ENCODE results near the gene HHLA2.

Gene HHLA2

DNA sequence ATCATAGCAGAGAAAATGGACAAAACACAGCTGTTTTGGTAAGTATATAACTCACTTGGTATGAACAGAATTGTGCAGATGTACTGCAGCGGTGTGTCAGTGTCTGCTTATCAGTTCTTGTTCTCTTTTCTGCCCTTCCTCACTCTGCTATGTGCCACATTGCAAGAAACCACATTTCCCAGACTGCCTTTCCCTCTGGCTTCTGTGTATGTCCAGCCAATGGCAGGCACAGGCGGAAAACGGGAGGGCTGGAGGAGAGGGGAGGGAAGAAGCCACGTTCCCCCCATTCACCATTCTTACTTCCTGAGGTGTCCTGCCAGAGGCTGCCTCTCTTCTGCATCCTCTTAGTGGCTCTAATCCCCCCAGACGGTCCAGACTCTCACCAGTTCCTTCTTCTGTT lies 15.4 kb downstream of the HHLA2 start:
- no peak for TF ChIP-seq EZH2 (IDR thresholded peaks at IDR 0.05; ENCODE audit: borderline replicate concordance, low read length)
- TF ChIP-seq, protein P1, sequence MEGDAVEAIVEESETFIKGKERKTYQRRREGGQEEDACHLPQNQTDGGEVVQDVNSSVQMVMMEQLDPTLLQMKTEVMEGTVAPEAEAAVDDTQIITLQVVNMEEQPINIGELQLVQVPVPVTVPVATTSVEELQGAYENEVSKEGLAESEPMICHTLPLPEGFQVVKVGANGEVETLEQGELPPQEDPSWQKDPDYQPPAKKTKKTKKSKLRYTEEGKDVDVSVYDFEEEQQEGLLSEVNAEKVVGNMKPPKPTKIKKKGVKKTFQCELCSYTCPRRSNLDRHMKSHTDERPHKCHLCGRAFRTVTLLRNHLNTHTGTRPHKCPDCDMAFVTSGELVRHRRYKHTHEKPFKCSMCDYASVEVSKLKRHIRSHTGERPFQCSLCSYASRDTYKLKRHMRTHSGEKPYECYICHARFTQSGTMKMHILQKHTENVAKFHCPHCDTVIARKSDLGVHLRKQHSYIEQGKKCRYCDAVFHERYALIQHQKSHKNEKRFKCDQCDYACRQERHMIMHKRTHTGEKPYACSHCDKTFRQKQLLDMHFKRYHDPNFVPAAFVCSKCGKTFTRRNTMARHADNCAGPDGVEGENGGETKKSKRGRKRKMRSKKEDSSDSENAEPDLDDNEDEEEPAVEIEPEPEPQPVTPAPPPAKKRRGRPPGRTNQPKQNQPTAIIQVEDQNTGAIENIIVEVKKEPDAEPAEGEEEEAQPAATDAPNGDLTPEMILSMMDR (IDR thresholded peaks at IDR 0.05; ENCODE audit: low read length): no peak
- Histone ChIP-seq H3K4me3 (ENCODE audit: low read depth, low read length, poor library complexity, severe bottlenecking) (no peak overlapping the region), H3K9ac (ENCODE audit: low read length) (no peak overlapping the region), H3K4me1 (ENCODE audit: insufficient read depth, low read length, severe bottlenecking) (no peaks in the 10 kb centered on the region), H3K79me2 (ENCODE audit: insufficient read depth, low read length) (no peaks in the 10 kb centered on the region), H3K9me2 (ENCODE audit: low read depth, low read length) (no peaks in the 10 kb centered on the region), H3K36me3 (ENCODE audit: insufficient read depth, low read length) (no peaks in the 10 kb centered on the region), H3F3A (ENCODE audit: insufficient read depth, low read length) (no peaks in the 10 kb centered on the region), H3K27me3 (ENCODE audit: insufficient read depth, low read length) (no peaks in the 10 kb centered on the region), H4K20me1 (ENCODE audit: insufficient read depth, low read length) (no peaks in the 10 kb centered on the region), H3K4me2 (ENCODE audit: low read length) (no peak overlapping the region), H3K27ac (ENCODE audit: low read depth, low read length, poor library complexity, severe bottlenecking) (no peak overlapping the region), H2AFZ (ENCODE audit: low read length) (no peak overlapping the region), H3K9me3 (ENCODE audit: low read length) (no peaks in the 10 kb centered on the region)

DNA sequence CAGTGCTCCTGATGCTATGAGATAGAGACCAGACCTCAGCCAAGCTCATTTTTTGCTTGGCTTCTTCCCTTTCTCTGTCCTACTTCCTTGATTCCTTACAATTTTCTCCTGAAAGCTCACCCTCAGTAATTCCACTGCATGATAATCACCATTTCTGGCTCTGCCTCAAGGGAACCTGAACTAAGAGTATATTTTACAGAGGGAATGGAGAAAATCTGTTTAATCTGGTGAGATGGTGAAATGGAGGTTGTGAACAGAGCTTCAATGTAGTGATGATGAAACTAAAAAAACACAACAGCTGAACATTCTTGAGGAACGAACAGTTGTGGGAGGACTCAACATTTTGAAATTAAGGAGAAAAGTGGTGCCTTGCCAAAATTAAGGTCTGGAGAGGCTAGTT lies 16.3 kb downstream of the HHLA2 start:
- Histone ChIP-seq H3F3A (ENCODE audit: insufficient read depth, low read length) (no peaks in the 10 kb centered on the region), H3K4me2 (ENCODE audit: low read length) (no peak overlapping the region), H3K9me2 (ENCODE audit: low read depth, low read length) (no peaks in the 10 kb centered on the region), H3K36me3 (ENCODE audit: insufficient read depth, low read length) (no peaks in the 10 kb centered on the region), H3K4me3 (ENCODE audit: low read depth, low read length, poor library complexity, severe bottlenecking) (no peak overlapping the region), H4K20me1 (ENCODE audit: insufficient read depth, low read length) (no peaks in the 10 kb centered on the region), H3K27ac (ENCODE audit: low read depth, low read length, poor library complexity, severe bottlenecking) (no peak overlapping the region), H3K79me2 (ENCODE audit: insufficient read depth, low read length) (no peaks in the 10 kb centered on the region), H3K4me1 (ENCODE audit: insufficient read depth, low read length, severe bottlenecking) (no peaks in the 10 kb centered on the region), H3K9ac (ENCODE audit: low read length) (no peak overlapping the region), H3K9me3 (ENCODE audit: low read length) (no peaks in the 10 kb centered on the region), H2AFZ (ENCODE audit: low read length) (no peak overlapping the region), H3K27me3 (ENCODE audit: insufficient read depth, low read length) (no peaks in the 10 kb centered on the region)
- TF ChIP-seq, protein P1 (IDR thresholded peaks at IDR 0.05; ENCODE audit: low read length): no peak
- no peak for TF ChIP-seq EZH2 (IDR thresholded peaks at IDR 0.05; ENCODE audit: borderline replicate concordance, low read length)

DNA sequence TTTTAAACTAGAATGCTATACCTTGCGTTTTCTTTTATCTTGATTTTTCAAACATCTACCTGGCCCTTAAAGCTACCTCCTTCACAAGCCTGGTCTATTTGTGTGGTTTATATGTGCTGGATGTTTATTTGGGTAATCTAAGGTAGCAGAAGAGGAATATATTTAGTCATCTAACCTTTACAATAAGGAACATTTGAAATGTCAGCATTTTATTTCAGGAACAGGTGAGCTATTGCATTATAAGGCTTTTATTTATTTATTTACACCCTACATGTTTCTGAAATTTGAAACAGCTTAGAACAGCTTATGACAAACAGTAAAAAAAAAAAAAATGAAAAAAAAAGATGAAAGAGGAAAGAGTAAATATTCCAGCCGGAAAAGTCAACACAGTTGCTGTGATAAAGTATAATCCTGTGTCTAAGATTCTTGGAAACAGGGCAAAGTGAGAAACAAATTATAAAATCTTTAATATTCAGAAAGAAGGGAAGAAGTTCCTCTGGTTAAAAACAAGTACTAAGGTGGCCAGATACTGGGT lies 19.5 kb downstream of the HHLA2 start:
- Histone ChIP-seq H3K4me2 (ENCODE audit: low read length) (no peak overlapping the region), H3K4me3 (ENCODE audit: low read depth, low read length, poor library complexity, severe bottlenecking) (no peak overlapping the region), H4K20me1 (ENCODE audit: insufficient read depth, low read length) (no peaks in the 10 kb centered on the region), H3K9ac (ENCODE audit: low read length) (no peak overlapping the region), H3K9me3 (ENCODE audit: low read length) (no peaks in the 10 kb centered on the region), H3F3A (ENCODE audit: insufficient read depth, low read length) (no peaks in the 10 kb centered on the region), H3K4me1 (ENCODE audit: insufficient read depth, low read length, severe bottlenecking) (no peaks in the 10 kb centered on the region), H3K79me2 (ENCODE audit: insufficient read depth, low read length) (no peaks in the 10 kb centered on the region), H3K27me3 (ENCODE audit: insufficient read depth, low read length) (no peaks in the 10 kb centered on the region), H3K9me2 (ENCODE audit: low read depth, low read length) (no peaks in the 10 kb centered on the region), H3K36me3 (ENCODE audit: insufficient read depth, low read length) (no peaks in the 10 kb centered on the region), H2AFZ (ENCODE audit: low read length) (no peak overlapping the region), H3K27ac (ENCODE audit: low read depth, low read length, poor library complexity, severe bottlenecking) (no peak overlapping the region)
- TF ChIP-seq, protein P1 (IDR thresholded peaks at IDR 0.05; ENCODE audit: low read length): no peak
- no peak for TF ChIP-seq EZH2 (IDR thresholded peaks at IDR 0.05; ENCODE audit: borderline replicate concordance, low read length)
